Stimulated activated CD4-positive, alpha-beta T cell treated with anti-CD3 and anti-CD28 coated beads, Interleukin-15, amount 100 ng/mL, for 48 hours (primary cell): ENCODE data around the gene FLT4.
"Not testable (repeated sequence)": the region's sequence is repeated elsewhere in the genome, so short reads cannot be mapped to it uniquely, and the experiment has no call there.

Experiments used
- DNase-seq, 2 donors: peaks; one replicate each; pipeline ENCODE4 v3.0.0-alpha.2; 2020; ENCODE audit warnings: low read depth in 2 of 2

Gene FLT4

DNA sequence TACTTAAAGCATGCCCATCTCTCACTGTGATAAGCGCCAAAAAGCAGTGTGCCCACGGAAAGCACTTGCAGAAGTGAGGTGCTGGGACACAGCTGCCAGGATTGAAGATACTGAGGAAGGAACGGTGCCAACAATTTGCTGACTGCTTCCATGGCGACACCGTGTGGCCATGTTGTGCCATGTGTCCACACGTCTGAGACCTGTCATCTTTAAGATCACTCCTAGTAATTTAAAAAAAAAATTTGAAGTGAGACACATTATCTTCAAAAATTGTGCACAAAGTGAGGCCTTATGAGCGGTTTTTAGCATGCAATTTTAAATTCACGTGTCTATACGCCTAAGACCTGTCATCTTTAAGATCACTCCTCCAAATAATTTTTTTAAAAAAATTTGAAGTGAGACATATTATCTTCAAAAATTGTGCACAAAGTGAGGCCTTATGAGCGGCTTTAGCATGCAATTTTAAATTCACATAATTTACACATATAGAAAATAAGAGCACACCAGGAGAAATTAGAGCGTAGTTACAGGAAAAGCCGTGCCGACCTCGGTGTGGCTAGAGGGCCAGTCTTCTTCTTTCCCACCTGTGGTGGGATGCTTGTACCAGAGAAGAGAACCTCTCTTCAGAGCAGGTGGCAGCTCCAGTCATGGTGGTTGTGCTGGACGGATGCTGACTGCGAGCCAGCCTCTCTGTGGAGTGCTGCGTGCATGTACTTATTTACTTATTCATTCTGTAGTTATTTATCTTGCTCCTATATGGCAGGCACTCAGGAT, 21.4 kb upstream of the FLT4 start:
- peak; percentile 17 to 51 for DNase-seq

DNA sequence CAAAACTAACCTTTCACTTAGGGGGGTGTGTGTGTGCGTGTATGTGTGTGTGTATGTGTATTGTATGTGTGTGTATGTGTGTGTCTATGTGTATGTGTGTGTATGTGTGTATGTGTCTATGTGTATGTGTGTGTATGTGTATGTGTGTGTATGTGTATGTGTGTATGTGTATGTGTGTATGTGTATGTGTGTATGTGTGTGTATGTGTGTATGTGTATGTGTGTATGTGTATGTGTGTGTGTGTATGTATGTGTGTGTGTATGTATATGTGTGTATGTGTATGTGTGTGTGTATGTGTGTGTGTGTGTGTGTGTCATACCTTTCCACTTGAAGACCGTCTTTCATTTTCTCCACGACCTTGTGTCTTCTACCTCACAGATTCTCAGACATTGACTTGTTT, 20.8 kb upstream of the FLT4 start:
- DNase-seq: no peak

DNA sequence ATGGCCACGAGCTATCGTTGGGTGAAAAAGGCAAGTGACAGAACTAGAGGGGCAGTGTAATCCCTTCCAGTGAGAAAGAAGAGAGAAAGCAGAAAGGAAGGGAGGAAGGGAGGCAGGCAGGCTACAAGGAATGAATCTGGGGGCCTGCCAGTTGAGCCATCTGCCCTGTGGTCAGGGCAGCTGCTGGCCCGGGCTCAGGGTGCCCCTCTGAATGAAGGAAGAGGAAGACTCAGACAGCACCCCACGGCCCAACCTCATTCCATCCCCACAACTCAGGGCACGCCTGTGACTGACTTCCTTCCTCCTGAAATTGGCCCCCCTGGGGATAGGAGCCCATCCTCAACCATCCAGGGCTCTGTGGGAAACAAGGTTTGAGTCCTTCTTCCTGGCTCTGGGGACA, 20.3 kb upstream of the FLT4 start:
- DNase-seq: no peak

DNA sequence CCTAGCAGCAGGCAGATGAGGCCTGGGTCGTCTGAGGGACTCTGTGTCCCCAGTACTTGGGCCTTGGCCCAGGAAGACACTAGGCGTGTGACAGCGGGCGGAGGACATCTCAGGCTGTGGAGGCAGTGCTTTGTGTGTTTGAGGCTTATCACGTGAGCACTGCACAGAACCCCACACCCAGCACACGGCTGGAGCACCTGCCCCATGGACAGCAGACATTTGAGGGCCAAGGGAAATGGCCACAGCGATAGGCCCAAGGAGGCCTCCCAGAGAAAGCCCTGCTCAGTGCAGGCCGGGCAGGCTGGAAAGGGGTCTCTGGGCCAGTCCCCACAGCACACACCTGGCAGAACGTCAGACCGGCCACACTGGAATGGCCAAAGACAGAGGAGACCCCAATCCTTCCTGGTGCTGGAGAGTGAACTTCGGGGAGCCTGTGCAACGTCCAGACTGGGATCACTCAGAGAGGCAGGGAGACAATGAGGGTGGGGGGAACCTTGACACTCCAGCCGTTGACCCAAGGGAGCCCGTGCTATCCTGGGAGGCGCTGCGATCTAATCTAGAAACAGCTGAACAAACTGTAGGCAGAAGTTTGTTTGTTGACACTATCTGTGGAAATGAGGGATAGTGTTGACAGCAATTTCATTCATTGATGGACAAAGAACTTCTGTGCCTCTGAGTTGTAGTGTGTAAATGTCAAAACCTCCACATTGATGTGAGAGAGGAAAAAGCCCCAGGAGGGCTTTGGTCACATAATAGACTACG, 19.6 kb upstream of the FLT4 start:
- no peak for DNase-seq

DNA sequence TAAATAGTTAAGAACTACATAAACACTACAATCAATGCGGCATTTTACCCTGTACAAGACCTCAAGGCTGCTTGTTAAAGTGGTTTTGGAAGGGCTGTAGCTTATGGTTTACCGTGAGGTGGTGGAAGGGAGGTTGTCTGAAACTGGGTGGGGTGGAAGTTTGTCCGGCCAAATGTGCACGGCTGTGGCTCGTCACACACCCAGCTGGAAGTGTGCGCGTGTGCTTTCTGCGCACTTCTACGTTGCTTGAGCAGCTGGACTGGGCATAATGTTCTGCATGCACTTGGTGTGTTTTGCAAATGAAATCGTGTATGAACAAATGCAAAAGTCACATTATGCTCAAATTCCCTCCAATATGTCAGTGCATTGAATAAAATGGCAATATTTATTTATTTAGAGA, 17.4 kb upstream of the FLT4 start:
- DNase-seq: no peak

DNA sequence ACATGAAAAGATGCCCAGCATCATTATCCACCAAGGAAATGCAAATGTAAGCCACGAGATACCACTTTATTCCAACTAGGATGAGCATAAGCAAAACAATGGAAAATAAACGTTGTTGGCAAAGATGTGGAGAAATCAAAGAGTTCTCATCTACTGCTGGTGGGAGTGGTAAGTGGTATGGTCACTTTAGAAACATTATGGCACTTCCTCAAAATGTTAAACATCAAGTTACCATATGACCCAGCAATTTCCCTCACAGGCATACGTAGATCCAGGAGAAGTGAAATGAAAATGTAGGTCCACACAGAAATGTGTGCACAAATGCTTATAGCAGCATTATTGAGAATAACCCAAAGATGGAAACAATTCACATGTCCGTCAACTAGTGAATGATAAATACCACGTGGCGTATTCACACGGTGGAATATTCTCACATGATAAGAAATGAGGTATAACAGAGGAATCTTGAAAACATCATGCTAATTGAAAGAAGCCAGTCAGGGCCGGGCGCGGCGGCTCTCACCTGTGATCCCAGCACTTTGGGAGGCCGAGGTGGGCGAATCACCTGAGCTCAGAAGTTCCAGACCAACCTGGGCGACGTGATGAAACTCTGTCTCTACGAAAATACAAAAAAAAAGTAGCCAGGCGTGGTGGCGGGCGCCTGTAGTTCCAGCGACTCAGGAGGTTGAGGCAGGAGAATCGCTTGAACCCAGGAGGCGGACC, 16.4 kb upstream of the FLT4 start:
- DNase-seq: no peak

DNA sequence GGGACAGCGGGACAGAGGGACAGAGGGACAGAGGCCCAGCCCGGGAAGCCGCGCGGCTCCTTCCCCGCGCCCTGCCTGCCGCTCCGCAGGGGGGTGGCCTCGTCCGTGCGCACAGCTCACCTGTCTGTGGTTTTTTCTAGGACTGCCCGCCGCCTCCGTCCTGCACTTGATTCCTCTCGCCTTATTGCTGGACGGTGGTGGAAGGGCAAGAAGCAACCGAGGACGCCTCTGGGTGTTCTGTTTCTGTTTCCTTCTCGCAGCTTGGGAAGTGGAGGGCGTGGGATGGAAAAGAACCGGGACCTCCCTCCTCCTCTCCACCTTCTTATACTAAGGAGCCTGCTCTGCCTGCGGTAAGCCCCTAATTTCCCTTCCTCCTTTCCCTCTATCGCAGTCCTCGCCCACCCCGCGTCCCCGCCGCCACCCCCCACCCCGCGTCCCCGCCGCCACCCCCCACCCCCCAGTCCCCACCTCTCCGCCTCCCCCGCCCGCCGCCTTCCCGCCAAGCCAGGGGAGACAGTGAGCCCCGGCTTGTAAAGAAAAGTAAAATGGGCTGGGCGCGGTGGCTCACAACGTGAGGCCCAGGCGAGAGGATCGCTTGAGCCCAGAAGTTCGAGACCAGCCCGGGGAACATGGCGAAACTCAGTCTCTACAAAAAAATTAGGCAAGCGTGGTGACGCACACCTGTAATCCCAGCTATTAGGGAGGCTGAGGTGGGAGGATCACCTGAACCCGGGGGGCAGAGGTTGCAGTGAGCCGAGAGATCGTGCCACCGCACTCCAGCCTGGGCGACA, 9.6 kb upstream of the FLT4 start:
- DNase-seq: no peak

DNA sequence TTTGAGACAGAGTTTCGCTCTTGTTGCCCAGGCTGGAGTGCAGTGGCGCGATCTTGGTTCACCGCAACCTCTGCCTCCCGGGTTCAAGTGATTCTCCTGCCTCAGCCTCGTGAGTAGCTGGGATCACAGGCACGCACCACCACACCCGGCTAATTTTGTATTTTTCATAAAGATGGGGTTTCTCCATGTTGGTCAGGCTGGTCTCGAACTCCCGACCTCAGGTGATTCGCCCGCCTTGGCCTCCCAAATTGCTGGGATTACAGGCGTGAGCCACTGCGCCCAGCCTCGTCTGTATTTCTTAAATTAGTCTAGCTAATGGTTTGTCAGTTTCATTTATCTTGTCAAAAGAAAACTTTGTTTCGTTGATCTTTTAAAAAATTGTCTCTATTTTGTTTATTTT, 5.8 kb upstream of the FLT4 start:
- not testable (repeated sequence) for DNase-seq

DNA sequence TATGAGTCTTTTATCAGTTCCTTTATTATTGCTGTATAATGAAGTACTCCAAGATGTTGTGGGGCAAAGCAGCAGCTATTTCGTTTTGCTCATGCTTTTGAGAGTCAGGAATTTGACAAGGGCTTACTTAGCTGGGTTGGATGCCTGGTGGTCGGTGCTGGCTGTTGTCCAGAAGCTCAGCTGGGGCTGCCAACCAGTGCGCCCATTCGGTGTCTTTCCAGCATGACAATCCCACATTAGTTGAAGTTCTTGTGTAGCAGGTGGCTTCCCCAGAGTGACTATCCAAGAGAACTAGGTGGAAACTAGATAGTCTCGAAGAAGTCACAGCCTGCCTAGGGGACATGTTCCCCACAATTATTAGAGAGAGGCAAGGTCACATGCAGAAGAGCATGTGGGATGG, 3.4 kb upstream of the FLT4 start:
- DNase-seq: no peak

DNA sequence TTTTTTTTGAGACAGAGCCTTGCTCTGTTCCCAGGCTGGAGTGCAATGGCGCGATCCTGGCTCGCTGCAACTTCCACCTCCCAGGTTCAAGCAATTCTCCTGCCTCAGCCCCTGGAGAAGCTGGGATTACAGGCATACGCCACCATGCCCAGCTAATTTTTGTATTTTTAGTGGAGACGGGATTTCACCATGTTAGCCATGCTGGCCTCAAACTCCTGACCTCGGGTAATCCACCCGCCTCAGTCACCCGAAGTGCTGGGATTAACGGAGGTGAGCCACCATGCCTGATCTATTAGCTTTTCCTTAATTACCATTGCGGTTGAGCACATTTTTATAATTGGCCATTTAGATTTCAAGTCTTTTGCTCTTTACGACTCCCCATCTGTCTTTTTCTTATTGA, 2.9 kb upstream of the FLT4 start:
- no peak for DNase-seq

DNA sequence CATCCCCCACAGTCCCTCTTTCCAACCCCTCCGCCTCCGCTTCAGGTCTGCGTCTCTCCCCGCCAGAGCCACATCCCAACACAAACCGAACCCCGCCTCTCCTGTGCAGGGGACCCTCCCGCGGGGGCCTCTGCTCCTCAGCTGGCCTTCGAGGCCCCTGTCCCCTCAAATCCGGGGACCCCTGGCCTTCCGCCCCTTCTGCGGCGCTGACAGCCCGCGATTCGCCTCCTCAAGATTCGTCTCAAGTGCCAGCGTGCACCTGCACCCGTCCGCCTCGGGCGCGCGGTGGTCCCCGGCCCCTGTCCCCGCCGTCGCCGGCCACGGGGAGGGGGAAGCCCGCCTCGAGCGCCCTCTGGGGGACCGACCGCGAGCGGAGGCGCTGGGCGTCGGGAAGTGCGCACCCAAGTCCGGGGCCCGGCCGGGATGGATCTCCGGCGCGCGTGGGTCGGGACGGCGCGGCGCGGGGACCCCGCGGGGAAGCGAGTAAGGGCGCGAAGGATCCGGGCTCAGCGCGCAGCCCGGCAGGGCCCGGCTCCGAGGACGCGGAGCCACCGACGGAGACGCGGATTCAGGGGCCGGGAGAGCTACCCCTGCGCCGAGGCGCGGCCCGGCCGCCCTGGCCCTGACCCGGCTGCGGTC, 623 bp downstream of the FLT4 start:
- peak in 1 of 2 donors; percentile 11 for DNase-seq

DNA sequence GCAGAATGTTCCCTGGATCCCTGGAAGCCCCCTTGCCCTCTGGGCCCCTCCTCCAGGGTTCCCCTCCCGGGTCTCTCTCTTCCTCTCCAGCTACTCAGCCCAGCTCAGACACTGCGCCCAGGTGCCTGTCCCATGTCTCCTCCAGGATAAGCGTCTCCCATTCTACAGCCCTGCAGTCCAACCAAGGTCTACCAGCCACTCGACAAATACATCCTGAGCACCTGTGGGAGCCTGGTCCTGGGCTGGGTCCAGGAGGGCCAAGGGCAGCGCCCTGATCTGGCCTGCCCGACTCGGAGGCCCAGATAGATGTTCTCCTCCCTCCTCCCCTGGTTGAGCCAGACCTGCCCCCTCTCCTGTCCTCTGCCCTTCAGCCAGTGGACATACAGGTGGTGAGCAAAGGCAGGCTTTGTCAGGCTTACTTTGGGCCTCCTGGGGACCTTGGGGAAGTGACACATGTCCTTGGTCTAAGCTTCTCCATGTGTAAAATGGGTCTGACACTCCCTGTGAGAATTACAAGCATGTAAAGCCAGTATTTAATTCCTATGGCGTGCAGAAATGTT, 1.4 kb downstream of the FLT4 start:
- DNase-seq: no peak

DNA sequence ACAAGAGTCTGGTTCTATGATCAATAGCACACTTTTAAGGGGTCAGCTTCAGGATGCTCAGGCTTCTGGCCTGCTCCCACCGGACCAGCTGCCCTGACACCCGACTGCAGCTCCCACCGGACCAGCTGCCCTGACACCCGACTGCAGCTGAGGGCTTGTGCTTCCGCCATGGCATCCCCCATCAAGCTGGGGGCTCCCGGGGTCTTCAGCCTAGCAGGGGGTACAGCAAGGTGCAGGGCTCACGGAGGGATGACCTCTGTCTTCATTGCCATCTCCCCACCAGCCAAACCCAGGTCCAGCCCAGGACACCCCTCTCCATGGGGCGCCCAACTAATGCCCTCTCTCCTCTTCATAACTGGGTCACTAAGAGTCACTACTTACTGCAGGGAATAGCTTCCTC, 1.9 kb downstream of the FLT4 start:
- no peak for DNase-seq

DNA sequence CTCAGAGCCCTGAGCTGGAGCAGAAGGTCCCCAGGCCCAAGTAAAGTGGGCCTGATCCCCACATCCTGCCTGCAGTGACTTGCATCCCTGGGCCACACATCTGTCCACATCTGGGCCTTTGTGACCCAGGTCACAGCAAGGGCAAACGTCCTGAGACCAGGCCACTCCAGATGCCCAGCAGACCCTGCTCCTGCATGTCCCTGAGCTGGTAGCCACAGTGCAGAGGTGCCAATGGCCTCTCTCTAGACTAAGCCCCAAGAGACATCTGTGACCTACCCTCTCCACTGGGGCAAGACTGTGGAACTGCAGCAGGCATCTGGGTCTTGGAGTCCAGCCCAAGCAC, 2.5 kb downstream of the FLT4 start:
- no peak for DNase-seq

DNA sequence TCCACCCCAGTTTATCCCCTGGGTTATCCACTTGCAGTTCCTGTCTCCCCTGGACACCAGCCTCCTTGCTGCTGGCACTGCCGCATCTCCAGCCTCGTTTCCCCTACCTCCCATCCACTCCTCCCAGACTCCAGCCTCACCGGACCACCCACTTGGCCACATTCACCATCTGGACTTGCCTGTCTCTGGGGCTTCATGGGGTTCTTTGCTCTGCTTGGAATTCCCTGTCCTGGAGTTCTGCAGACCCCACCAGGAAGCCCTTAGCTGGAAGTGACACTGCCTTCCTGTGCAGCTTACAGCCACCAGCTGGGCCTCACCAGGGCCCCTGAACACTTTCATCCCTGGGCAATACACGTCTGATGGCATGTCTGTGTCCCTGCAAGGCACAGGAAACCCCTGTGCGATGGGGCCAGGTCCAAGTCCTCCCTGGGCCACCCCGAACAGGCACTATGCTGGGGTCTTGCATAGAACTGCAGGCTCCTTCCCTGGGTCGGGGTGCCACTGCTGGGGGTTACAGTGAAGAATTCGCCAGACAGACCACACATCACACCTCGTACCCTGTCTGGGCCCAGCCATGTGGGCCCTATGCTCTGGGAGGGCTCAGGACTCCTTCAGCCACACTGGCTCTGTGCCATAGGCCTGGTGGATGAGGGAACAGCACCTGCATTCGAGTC, 3.0 kb downstream of the FLT4 start:
- DNase-seq: no peak

DNA sequence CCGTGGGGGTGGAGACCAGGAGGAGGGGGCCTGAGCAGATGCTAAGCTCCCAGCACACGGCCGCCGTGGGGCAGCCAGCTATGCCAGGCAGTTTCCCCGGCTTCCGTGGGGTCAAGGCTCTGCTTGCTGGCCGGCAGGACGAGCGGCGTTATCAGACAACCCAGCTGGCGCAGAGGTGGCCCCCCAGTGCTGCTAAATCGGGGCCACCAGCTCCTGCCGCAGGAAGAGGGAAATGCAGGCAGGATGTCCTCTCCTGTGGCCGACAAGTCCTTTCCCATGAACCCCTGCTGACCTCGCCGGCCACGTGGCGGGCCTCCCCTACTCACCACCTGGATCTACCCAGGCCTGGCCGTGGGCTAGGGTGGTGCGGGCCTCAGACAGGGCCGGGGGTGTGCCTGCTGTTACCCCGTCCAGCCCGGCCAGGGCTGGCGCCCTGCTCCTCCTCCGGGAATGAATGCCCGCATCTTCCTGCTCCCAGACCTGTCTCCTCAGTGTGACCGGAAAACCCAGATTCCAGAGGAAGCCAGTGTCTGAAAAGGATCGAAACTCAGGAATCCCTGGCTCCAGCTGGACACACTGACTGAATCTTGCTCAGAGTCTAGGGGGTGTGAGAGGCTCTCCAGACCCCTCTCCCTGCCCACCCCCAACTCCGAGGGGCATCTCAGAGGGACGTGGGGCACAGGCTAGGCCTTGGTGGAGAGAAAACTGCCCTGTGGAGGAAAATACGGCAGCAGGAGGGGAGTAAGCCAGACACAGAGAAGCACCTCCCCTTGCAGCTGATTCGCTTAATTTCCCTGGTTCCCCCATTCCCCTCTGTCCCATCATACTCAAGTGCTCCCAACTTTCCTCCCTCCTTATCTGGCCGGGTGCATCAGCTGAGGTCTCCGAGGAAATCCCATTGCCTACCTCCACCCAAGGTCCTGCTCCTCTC, 3.9 kb downstream of the FLT4 start:
- no peak for DNase-seq

DNA sequence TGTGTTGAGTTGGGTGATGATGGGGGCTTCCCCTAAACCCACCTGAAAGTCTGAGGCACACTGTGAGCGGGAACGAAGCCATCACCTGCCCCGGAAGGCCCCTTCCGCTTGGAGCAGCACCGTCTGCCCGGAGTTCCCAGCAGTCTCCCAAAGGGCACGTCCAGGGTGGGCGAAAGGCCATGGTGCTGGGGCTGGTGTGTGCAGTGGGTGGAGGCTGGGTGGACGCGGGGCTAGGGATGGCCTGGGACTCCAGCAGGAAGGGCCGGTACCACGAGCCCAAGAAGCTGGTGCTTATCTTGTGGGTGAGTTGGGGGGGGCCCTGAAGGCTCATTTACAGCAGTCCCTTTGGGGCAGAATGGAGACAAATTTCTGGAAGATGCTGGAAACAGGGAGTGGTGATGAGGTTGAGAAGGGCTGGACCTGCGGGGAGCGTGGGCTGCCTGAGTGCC, 4.6 kb downstream of the FLT4 start:
- DNase-seq: no peak

DNA sequence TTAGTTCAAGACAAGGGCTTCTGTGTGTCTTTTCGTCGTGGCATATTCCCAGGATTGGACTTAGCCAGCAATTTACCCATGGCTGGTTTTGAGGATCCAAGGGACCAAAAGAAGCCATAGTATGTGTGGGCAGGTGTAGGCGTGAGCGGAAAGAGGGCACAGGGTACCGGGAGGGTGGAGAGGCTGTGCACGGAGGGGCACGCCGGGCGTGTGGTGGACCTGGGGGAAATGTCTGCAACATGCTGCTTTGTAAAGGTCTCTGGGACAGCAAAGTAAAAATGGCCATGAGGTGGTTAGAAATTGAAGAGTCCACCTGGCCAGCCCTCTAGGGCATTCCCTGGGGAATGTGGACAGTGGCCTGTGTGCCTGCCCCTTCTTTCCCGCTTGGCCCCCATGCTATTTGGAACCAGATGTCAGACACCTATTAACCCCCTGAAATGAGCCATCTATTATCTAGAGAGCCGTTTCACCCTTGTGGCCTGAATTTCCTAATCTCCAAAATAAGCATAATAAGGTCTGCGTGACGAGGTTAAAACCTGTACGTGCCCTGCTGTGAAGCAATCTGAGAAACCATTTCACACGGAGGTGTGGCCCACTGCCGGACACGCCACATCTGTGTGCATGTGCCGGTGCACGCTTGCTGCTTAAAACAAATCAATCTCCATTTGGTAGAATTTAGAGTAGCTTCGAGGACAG, 5.1 kb downstream of the FLT4 start:
- DNase-seq: no peak
